RWPE1 (cell line): ENCODE results near the gene COLEC12.

ENCODE experiments used
- CTCF ChIA-PET: fragments of 350-600 bp; sonication (Branson Sonifier 250); formaldehyde crosslinking; extraction: SDS; loops from one replicate; lab custom pipeline; 2021; lab: Yijun Ruan, JAX
- POLR2A ChIA-PET: fragments of 400-600 bp; formaldehyde crosslinking; extraction: SDS; loops from one replicate; lab custom pipeline; 2020; ENCODE audit warnings: antibody characterized with exemption; ENCODE audit not compliant: low non-redundant PET; lab: Yijun Ruan, JAX
- DNase-seq: peaks from one replicate; pipeline ENCODE4 v3.0.0; 2012; ENCODE audit warnings: low spot score
- H3K27ac ChIP-seq: fragments of 450-650 bp; 2 replicates; pipeline ENCODE4 v1.5.1; 2017
- TF ChIP-seq, protein P1 (sequence below): fragments of 450-650 bp; conservative IDR thresholded peaks from 2 replicates; pipeline ENCODE4 v1.5.1; 2017; ENCODE audit warnings: low read depth, mild to moderate bottlenecking

The COLEC12 gene

DNA sequence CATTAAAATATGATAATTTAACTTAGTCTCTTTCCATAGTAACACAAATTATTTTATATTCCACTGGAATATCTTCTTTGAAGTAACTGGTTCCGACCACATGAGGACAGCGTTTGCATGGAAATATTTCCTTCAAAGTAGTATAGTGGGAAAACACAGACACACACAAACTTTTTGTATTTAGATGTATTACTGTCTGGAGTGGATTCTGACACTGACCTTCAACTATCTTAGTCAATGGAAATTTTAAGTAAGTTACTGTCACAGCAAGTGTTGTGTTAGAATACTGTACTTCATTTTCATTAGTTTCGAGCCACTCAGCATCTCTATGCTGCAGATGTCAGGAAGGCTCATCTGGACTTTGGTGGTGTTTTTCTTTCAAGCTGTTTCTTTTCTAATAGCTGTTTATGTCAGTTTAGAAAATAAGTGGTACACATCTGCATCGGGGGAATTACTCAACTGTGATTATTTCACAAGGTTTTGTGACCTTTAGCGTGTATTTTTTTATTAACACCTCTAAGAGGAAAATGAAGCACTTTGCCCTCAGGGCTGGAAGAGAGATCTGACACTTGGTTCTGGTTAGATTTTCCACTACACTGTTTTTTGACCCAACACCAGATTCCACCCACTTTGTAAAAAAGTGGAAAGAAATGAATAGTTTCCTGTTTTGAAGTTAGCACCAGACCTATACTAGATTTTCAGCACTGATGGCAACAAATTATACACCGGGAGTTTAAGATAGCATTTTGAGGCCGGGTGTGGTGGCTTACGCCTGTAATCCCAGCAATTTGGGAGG, 213.8 kb downstream of the COLEC12 start:
- ChIA-PET CTCF (interaction anchor here (0.6 to 0.7 kb wide), 3 partner anchors 16 to 346 kb away, joined by 3 to 4 read pairs (median 3); no protein-coding TSS in a partner anchor), POLR2A (no interaction called here)
- TF ChIP-seq, protein P1, sequence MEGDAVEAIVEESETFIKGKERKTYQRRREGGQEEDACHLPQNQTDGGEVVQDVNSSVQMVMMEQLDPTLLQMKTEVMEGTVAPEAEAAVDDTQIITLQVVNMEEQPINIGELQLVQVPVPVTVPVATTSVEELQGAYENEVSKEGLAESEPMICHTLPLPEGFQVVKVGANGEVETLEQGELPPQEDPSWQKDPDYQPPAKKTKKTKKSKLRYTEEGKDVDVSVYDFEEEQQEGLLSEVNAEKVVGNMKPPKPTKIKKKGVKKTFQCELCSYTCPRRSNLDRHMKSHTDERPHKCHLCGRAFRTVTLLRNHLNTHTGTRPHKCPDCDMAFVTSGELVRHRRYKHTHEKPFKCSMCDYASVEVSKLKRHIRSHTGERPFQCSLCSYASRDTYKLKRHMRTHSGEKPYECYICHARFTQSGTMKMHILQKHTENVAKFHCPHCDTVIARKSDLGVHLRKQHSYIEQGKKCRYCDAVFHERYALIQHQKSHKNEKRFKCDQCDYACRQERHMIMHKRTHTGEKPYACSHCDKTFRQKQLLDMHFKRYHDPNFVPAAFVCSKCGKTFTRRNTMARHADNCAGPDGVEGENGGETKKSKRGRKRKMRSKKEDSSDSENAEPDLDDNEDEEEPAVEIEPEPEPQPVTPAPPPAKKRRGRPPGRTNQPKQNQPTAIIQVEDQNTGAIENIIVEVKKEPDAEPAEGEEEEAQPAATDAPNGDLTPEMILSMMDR = peak; percentile 37
- H3K27ac ChIP-seq = no peak overlapping the region
- peak; percentile 6 for DNase-seq

DNA sequence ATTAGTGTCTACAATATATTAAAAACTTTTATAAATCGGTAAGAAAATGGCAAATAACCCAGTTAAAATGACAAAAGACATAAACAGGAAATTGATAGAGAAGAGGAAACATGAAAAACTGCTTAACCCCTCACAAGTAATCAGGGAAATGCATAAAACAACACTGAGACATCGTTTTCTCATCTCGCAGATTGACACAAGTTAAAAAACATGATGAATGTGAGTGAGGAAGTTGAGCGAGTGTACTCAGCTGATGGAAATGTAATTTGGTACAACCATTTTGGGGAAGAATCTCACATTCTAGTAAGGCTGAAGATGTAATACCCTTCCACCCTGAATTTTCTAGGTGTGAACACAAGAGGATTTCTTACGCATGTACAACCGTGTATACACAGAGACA, 214.7 kb downstream of the COLEC12 start:
- no peak for DNase-seq
- no peak overlapping the region for H3K27ac ChIP-seq
- CTCF ChIA-PET = interaction anchor here (0.6 kb wide), 1 partner anchor 232 kb away, joined by 6 read pairs; no protein-coding TSS in a partner anchor
- TF ChIP-seq, protein P1 = no peak
- POLR2A ChIA-PET = no interaction called here

DNA sequence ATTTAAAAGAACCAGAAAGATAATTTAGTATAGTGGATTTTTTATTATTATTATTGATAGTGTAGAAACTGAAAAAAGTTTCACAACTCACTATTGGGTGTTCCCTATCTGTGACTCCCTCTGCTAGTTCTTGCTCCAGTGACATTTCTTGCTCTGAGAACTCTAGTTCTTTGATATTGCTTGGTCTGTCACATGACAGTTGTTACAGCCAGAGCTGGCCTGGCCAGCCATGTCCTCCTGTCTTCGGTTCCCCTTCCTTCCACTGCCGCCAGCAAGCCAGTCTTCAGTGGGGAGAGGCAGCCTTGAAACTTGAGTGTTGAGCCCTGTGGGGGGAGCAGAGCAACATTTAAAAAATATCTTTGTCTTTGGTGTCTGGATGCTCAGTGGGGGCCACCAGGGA, 225.0 kb downstream of the COLEC12 start:
- TF ChIP-seq, protein P1 = no peak
- ChIA-PET POLR2A (no interaction called here), CTCF (no interaction called here)
- DNase-seq = no peak
- no peak overlapping the region for H3K27ac ChIP-seq

DNA sequence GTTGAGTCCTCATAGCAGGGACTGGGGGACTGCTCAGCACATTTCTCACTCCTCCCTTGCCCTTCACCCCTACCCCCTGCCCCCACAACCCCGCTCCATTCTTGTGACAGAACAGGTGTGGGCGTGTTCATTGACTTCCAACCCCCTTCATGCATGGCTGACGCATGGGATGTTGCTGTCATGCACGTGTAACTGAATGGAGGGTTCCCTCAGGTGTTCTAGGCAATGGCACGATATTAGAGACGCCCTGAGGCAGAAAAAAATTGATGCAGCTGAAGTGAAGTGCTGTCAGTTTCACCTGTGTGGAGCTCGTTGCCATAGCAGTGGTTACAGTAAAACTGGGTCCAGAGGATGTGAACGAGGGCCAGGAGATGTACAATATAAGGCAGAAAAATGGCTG, 226.2 kb downstream of the COLEC12 start:
- H3K27ac ChIP-seq = no peak overlapping the region
- POLR2A ChIA-PET = no interaction called here
- TF ChIP-seq, protein P1 = no peak
- CTCF ChIA-PET = no interaction called here
- no peak for DNase-seq

DNA sequence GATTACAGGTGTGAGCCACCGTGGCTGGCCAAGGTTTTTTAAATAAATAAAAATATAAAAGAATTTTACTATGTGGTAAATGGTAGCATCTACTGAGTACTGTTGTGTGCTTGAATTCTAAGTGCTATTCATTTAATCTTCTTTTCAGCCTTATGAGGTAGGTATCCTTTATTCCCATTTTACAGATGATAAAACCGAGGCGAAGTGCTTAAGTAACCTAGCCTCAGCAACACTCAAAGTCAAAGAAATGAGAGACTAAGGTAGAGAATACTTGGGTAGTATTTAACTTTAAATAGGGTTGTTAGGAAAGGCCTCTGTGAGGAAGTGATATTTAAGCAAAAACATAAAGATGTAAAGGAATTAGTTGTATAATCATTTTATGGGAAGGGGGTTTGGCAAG, 227.0 kb downstream of the COLEC12 start:
- H3K27ac ChIP-seq = no peak overlapping the region
- no peak for DNase-seq
- TF ChIP-seq, protein P1 = no peak
- POLR2A ChIA-PET = no interaction called here
- CTCF ChIA-PET = no interaction called here

DNA sequence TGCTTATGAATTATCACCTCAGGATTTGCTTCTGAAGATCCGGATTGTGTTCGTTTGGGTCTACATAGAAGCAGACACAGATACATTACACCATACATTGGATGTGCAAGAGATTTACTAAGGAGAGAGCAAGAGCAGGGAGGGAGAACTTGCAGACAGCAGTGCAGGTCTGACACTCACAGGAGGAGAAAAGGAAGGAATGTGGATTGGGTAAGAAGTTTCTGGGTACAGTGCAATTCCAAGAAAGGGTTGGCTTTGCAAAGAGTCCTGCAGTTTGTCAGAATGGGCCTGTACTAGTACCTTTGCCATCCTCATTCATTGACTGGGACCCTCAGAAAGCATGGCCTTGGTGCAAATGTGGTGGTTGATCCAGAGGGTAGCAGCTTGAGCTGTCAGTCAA, 227.9 kb downstream of the COLEC12 start:
- H3K27ac ChIP-seq = no peak overlapping the region
- TF ChIP-seq, protein P1 = no peak
- ChIA-PET CTCF (no interaction called here), POLR2A (interaction anchor here (0.6 kb wide), 1 partner anchor 307 kb away, joined by 3 read pairs; no protein-coding TSS in a partner anchor)
- DNase-seq = no peak
